GM11168 (cell line): ENCODE measurements around the gene KRT8.

Experiments used
- in situ Hi-C: fragments of 300-500 bp; cut with MboI; formaldehyde crosslinking; loops from one replicate; pipeline ENCODE4 v1.12.0; 2022; ENCODE audit warnings: low sequenced_read_pairs; ENCODE audit not compliant: unreplicated experiment

The KRT8 gene

DNA sequence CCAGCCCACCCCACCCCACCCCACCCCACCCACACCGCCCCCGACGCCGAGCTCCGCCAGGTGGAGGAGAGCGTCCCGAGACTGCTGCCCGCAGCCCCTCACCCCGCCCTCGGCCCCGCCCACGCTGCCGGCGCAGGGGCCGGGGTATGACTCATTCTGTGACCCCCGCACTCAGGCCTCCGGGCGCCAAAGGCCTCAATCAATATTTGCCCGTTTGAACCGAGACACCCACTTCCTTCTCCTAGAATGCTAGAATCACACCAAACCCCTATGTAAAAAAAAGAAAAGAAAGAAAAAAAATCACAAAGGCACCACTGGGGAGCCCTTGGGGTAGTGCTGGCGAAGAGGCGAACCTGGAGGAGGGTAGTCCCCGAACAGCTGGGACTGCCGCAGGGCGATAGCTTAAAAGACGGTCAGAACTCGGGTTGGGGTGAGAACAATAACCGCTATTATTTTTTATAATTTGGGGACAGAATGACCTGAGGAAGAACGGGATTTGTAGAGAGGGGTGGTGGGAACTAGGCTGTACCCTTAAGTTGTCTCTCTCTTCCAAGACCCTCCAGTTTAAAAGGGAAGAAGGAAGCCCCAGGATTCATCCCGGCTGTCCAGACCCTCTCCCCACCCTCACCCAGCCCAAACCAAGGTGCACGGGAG is 894 bp downstream of the KRT8 start:
- in situ Hi-C loops: no loop called here

DNA sequence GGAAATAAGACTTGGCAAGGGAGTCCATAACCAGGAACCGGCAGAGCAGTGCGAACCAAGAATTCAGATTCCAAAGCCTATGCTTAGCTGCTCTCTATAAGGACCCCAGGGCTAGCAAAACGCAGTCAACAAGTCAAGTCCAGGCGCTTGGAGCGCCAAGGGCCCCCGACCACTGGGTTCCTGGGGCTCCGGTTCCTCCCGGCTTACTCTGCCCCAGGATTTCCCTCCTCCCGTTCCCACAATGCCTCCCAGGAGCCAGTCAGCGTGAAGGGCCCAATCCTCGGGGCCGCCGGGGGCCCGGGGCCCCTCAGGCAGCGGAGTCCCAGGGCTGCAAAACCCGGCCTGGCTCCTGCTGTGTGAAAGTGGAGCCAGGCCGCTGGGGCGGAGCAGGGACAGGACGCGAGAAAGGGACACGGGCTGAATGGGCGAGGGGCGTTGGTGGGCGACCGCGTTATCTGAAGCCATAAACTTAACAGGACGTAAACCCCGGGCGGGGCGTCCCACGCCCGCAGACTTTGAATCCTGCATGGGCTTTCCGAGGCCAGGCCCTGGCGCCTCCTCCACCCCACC is 1.5 kb downstream of the KRT8 start:
- in situ Hi-C loops: no loop called here

GRCh38 chr12:52901715-52902541 is 2.9 kb downstream of the KRT8 start:
- in situ Hi-C loops: no loop called here

DNA sequence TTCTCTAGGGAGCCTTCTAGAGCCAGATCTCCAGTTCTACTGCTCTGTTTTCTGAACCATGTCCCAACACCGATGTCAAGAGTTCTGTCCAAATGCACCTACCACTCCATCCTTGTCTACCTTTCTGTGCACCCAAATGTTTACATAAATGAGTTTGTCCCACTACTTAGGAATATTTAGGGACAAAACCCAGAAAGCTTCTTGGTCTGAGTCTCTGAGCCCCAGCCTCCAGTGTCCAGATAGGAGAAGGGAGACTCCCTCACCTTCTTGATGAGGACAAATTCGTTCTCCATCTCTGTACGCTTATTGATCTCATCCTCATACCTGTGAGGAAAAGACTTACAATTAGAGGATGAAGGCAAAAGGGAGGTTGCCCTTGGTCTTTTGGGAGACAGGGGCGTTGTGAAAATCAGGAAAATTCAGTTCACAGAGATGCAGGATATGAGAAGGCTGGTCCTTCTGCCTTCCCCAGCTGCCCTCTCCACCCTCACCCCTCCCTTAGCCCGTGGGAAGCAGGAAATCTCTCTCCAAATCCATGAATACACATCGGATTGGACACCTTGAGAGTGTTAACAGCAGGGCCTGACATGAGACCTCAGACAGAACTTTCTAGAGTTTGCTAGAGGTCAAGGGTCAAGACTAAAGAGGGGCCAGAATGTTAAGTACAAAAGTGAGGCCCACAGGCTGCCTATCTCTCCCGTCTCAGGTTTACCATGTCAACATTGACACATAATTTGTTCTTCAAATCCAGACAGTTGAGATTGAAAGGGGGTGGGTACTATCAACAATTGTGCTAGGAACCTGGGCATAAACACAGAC is 3.8 kb downstream of the KRT8 start:
- in situ Hi-C loops: no loop called here

DNA sequence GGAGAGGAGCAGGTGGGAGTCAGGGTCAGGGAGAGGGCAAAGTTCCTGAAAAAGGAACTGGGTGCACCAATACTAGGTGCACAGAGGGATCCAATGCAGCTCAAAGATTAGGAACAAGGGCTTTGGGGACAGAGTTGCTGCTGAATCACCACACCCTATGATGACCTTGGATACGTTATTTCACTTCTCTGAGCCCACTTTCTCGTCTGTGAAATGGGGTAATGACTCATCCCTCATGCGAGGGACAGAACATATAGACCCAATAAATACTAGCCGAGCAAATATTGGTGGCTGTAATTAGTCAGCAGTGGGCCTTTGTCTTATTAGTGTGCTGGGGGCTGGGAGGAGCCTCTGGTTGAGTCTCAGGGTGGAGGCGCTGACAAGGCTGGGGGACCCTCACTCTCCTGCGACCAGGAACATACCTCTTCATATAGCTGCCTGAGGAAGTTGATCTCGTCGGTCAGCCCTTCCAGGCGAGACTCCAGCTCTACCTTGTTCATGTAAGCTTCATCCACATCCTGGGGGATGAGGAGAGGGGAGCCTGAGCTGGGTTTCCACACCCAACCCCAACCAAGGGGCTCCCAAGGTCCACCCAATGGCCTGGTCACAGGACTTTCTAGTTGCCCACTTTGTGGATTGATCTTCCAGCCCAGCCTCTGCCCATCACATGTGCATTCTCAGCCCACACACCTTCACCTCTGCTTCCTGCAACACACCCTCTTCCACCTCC is 4.5 kb downstream of the KRT8 start:
- in situ Hi-C loops: no loop called here

DNA sequence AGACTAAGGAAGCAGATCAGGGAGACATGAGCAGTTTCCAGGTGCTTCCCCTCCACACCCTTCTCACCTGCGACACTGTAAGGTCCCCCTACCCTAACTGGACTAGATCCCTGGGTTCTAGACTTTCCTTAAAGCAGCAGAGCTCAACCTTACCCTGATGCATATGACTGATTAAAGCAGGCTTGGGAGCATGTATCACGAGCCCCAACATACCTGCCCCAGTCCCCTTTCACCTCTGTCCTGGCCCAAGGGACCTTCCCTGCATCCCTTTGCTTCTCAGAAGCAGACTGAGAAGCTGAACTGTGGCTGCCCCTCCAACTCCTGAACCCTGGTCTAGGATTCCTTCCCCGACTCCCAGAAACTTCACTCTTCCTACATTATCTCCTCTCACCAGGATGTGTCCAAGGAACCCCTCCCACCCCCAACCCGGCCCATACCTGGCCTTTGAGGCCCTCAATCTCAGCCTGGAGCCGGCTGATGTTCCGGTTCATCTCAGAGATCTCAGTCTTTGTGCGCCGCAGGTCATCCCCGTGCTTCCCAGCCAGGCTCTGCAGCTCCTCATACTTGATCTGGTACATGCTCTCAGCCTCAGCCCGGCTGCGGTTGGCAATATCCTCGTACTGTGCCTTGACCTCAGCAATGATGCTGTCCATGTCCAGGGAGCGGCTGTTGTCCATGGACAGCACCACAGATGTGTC is 5.4 kb downstream of the KRT8 start:
- in situ Hi-C loops: no loop called here

- in situ Hi-C loops: no loop called here
These were observed 8.4 kb downstream of the KRT8 start for GRCh38 chr12:52896190-52897100.

DNA sequence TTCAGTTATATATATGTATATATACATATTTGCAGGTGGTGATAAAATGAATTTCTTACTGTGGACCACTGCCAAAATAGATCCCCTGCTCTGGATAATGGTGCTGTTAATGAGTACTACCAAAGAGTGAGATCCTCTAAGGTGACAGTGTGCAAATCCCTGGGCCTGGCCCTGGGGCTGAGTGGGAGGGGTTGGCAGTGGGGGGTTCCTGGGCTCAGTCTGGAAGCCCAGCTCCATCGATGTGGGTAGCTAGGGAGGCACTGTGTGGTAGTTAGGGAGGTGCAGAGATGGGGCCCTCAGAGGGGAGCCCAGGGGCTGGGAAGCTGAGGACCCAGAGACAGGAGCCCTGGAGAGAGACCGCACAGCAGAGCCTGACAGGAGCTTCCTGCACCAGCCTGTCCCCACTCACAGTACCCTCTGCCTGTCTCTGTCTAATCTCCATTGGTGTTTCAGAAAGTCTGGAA is 9.1 kb downstream of the KRT8 start:
- in situ Hi-C loops: no loop called here

- in situ Hi-C loops: no loop called here
These were observed 11.9 kb downstream of the KRT8 start for GRCh38 chr12:52892974-52893373.

DNA sequence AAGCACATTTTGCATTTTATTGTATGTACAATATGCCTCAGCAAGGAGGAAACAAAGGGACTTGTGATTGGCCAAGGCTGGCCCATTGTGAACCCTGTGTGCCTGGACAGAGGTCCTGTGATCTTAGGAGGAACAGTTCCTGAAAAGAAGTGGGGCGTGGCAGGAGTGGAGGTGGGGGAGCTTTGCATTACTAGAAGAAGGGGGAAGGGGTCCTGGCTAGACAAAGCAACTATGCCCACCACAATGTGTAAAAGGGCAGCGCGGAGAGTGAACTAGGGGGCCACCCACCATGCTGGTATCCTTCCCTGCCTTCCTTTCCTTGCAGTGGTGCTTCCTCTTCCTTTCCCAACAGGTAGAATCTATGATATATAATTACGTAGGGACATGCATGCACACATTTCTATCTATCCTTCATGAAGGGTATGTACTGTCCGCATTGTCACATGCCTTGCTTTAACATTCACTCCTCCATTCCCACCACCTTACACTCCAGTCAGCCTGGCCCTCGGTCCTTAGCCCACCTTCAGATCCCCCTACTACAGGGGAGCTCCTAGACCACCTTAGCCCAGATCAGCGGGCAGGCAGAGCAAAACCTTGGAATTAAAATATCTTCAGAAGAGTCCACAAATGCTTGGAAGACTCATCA is 12.5 kb downstream of the KRT8 start:
- in situ Hi-C loops: no loop called here

- in situ Hi-C loops: no loop called here
These were observed 13.8 kb downstream of the KRT8 start for GRCh38 chr12:52891044-52891443.

DNA sequence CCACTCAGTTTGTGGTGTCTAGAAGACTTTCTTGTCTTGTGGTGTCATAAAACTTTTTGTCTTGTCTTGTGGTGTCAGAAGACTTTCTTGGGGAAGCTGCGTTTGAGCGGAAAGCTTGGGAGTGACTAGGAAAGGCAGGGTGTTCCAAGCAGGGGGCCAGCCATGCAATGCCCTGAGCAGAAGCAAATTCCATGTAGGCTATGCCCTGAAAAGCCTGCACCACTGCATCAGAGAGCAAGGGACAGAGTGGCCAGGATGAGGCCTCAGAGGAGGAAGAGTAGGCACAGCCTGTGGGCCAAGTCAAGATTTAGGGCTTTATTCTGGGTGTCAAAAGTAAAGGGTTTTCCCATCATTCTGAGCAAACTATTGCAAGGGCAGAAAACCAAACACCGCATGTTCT is 14.5 kb downstream of the KRT8 start:
- in situ Hi-C loops: no loop called here

- in situ Hi-C loops: loop anchor here (5.0 to 10.0 kb wide), 2 partner anchors 93 to 300 kb away; no protein-coding TSS in a partner anchor
These were observed 20.2 kb downstream of the KRT8 start for GRCh38 chr12:52884526-52885293.

DNA sequence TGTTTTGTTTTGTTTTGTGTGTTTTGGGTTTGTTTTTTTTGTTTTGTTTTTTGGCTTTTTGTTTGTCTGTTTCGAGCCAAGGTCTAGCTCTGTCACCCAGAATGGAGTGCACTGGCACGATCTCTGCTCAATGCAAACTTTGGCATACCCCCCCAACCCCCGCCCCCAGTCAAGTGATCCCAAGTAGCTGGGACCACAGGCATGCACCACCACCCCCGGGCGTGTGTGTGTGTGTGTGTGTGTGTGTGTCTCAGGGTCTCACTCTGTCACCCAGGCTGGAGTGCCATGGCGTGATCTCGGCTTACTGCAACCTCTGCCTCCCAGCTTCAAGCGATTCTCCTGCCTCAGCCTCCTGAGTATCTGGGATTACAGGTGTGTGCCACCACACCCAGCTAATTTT is 24.4 kb downstream of the KRT8 start:
- in situ Hi-C loops: loop anchor here (10.0 kb wide), 1 partner anchor 296 kb away; no protein-coding TSS in a partner anchor

DNA sequence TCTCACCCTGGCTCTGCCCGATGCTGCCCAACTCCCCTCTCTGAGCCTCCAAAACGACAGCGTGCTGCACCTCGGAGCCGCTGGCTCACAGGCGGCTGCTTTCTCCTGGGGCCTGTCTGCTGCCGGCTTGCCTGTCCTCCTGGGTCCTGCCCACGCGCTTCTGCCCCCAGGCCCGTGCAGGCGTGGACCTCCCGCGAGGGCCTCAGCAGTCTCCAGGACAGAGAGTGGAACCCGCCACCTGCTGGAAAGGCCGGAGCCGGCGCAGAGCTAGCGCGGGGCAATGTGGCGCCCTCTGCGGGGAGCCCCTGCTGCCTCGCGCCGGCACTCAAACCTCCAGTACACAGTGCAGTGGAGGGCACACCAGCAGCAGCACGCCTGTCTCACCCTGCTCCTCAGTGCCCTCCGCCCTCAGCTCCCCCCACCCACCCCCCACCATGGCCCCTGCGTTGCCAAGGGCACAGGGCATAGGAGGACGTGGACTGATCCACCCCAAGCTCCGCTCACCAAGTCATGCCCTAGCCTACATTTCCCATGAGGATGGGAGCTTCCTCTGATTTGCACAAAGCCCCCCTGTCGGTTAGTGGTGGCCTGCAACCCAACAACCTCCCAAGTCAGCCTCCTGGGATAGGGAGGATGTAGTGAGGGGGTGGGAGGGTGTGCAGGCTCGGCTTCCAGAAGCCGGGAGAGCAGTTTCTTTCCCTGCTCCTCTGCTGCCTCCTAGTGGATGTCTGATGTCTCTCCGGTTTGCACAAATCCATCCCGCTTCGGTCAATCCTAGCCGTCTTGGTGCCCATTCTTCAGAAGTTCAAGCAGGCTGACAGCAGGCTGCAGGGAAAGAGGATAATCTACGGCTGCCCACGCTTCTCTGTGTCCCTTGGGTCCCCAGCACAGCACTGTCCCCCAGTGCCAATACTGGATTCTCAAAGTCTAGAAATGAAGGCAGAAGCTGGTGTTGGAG is 25.2 kb downstream of the KRT8 start:
- in situ Hi-C loops: loop anchor here (10.0 kb wide), 2 partner anchors 295 to 495 kb away; partner anchors contain the start of gene KRT84
